Cerebellar nuclear complex (tissue), 1 donor: ENCODE results near the gene CASP3.
"Not testable (repeated sequence)": the region's sequence is repeated elsewhere in the genome, so short reads cannot be mapped to it uniquely, and the experiment has no call there.

Experiments used
- DNase-seq, 2 experiments: peaks; one replicate each; lab custom pipeline; 2025; lab: John Stamatoyannopoulos, UW

The CASP3 gene

DNA sequence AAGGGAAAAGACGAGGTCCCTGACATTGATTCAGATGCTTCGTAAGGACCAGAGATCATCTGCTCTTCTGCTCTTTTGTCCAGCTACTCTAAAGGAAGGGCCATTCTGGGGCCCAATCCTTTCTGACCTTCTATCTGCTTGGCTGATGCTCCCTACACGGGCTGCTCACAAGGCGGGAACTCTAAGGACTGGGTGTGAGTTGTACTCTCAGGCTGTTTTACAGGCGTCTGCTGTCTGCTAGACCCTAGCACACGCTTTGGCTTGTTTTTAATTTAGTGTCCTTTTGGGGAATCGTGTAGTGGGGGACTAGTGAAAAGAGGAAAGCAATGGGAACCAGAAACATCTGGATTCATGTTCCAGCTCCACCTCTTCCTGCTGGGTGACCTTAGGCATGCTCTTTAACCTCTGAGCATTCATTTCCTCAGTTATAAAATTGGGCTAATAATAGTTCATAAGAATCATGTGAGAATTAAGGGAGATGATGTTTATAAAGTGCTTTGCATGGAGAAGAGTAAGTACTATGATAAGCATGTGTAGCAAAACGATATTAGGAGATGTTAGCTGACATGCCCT lies 53.1 kb downstream of the CASP3 start:
- no peak for DNase-seq

DNA sequence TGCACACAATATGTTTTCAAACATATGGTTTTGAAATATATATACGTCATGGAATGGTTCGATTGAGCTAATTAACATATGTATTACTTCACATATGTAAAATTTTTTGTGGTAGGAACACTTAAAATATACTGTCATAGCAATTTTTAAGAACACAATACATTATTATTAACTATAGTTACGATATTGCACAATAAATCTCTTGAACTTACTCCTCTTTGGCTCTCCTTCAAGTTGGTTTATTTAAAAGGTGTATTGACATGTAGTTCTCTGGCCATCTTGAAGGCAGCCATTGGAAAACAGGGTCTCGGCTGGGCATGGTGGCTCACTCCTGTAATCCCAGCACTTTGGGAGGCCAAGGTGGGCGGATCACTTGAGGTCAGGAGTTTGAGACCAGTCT lies 53.8 kb downstream of the CASP3 start:
- DNase-seq = no peak

DNA sequence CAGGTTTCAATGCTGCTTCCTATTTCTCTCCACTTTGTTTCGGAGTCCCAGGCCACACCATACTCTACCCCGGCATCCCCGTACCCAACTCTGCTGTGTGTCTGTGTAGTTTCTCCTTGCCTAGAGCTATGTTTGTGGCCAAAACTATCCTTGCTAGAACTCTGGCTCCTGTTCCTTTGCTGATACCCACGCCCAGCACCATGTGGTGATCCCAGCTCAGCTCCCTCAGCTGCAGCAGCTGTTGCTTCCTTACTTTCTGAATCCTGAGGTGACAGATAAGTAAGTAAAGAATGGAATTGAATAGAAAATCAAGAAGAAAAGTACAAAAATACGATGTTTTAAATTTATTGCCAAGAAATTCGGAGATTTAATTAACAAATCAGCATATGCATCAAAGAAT lies 55.8 kb downstream of the CASP3 start:
- DNase-seq = no peak

DNA sequence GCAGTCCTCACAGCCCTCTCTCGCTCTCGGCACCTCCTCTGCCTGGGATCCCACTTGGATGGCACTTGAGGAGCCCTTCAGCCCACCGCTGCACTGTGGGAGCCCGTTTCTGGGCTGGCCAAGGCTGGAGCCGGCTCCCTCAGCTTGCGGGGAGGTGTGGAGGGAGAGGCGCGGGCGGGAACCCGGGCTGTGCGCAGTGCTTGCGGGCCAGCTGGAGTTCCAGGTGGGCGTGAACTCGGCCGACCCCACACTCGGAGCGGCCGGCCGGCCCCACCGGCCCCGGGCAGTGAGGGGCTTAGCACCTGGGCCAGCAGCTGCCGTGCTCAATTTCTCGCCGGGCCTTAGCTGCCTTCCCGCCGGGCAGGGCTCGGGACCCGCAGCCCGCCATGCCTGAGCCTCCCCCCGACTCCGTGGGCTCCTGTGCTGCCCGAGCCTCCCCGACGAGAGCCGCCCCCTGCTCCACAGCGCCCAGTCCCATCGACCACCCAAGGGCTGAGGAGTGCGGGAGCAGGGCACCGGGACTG lies 57.4 kb downstream of the CASP3 start:
- DNase-seq = not testable (repeated sequence)

DNA sequence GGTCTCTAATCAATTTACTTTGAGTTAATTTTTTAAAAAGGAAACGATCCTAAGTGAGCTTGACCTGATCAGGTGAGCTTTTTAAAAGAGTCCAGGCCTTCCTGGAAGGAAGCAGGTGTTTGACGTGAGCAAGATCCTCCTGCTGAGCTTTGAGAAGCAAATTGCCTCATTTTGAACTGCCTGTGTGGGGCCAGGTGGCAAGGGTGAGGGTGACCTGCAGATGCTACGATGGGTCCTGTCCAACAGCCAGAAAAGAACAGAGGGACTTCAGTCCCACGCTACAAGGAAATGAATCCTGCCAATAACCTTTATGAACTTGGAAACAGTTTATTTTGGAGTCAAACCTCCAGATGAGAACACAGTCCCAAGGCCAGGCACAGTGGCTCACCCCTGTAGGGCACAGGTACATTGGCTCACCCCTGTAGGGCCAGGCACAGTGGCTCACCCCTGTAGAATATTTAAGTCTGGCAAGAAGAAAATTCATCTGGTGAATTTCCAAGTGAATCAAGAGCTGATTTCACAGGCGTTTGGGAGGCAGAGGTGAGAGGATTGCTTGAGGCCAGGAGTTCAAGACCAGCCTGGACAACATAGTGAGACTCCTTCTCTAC lies 58.1 kb downstream of the CASP3 start:
- DNase-seq = no peak

DNA sequence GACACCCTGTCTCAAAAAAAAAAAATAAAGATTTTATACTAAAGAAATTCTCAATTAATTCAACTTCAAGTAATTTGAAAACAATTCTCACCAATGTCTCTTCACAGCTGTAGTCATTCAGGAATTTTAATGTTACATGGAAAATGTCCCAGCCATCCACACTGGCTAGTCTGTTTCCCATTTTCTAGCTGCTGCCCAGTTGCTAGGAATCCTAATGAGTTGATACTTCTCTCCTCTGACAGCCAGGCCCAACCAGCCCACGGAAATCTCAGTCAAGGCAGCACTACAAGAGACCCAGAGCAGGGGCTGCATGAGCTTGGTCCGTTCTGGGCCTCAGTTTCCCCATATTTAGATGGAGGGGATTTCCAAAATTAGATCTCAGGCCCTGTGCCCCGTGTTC lies 59.1 kb downstream of the CASP3 start:
- DNase-seq = no peak

DNA sequence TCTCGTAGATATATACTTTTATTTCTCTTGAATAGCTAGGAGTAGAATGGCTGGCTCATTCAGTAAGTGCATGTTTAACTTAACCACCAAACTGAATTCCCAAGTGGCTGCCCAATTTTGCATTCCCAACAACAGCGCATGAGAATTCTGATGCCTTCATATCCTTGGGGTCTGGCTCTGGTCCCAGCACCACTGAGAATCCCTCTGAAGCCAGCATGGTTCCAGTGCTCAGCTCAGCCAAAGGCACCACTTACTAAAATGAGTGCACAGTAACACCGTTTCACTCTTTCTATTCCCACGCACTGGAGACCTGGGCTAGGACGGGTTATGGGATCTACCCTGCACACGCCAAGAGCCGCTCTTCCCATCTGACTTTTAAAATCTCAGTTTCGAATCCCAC lies 60.4 kb downstream of the CASP3 start:
- DNase-seq = no peak

DNA sequence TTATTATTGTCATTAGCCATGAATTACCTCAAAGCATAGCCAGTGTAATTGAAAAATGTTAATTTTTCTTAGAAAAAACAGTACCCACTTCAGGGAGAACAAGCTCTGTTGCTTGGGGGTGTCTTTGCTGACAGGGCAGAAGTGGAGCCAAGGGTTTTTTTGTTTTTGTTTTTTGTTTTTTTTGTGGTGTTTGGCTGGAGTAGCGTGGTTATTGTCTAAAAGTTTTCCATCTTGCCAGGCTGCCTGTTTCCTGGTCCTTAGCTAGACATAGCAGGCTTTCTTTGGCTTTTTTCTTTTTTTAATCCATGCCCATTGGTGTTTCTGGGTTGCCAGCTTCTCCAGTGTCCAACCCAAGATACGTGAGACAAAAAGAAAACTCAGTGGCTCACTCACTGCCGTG lies 61.5 kb downstream of the CASP3 start:
- DNase-seq = no peak

DNA sequence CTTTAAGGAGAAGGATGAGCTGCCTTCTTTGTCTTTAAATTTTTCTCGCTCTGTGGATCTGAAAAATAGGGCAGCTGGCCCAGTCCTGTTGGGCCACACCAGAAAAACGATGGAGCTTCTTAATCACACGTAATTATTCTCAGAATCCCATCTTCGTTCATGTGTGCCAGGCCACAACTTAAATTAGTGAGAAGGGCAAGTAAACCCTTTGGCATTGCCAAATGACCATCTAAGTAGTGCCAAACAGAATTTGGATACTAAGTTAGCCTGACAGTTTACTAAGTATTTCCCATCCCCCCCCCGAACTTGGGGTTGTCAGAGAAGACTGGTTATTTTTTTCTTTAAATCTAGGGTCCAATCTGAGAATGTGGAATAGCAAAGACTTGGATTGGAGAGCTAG lies 62.0 kb downstream of the CASP3 start:
- no peak for DNase-seq

DNA sequence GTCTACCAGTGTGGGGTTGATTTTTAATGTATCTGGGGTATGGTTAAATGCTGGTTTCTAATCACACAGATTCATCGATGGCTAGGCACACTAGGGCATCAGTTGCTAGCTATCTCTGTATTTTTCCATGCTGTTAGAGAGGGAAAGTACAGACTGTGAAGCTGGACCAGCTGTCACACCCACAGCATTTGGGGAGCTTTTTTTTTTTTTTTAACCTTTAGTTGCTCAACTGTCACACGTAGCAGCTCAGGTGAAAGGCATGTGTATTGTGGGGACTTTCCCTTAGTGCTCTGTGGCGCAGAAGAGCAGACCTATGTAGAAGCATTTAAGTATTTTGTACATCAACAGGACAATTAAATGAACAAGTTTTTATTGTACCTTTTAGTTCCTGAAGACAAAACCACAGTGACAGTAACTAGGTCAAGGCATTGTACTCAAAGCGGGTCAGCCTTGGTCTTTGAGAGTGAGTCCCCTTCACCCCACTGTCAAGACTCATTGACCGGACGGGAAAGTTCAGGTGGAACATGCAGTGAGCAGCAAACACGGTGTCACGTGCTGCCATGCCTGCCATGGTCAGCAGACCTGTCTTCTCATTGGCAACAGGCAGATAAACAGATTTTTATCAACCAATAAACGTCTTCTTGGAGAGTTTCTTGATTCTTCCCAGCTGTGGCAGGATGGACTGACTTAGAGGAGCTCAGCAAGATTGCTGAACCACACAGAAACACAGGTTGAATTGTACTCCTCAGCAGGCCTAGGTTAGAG lies 65.3 kb downstream of the CASP3 start:
- no peak for DNase-seq
